WERI-Rb-1 (cell line): ENCODE data around the gene MCM9.

Source experiments
- DNase-seq: peaks from one replicate; pipeline ENCODE4 v3.0.0-alpha.2; 2020
- H3K27ac ChIP-seq: fragments of 250-450 bp; sonication (Bioruptor Pico); 2 replicates; pipeline ENCODE4 v1.5.1; 2020; ENCODE audit warnings: mild to moderate bottlenecking, moderate library complexity
- H3K27me3 ChIP-seq: fragments of 250-450 bp; sonication (Bioruptor Pico); 2 replicates; pipeline ENCODE4 v1.5.1; 2021; ENCODE audit warnings: mild to moderate bottlenecking, low read depth, moderate library complexity; ENCODE audit not compliant: insufficient read depth, severe bottlenecking
- H3K36me3 ChIP-seq: fragments of 250-450 bp; sonication (Bioruptor Pico); 2 replicates; pipeline ENCODE4 v1.5.1; 2020; ENCODE audit warnings: mild to moderate bottlenecking, moderate library complexity
- H3K4me3 ChIP-seq: 2 replicates; pipeline ENCODE4 v1.5.1; 2011; ENCODE audit warnings: low read depth, mild to moderate bottlenecking, control low read depth, low read length
- H3K9me3 ChIP-seq: fragments of 250-450 bp; sonication (Bioruptor Pico); 2 replicates; pipeline ENCODE4 v1.5.1; 2021; ENCODE audit warnings: mild to moderate bottlenecking, moderate library complexity; ENCODE audit not compliant: severe bottlenecking
- TF ChIP-seq, protein P1 (sequence below): IDR thresholded peaks from 2 replicates; pipeline ENCODE4 v1.5.1; 2011; ENCODE audit warnings: low read depth, mild to moderate bottlenecking, control low read depth, inconsistent platforms, low read length

MCM9 gene

DNA sequence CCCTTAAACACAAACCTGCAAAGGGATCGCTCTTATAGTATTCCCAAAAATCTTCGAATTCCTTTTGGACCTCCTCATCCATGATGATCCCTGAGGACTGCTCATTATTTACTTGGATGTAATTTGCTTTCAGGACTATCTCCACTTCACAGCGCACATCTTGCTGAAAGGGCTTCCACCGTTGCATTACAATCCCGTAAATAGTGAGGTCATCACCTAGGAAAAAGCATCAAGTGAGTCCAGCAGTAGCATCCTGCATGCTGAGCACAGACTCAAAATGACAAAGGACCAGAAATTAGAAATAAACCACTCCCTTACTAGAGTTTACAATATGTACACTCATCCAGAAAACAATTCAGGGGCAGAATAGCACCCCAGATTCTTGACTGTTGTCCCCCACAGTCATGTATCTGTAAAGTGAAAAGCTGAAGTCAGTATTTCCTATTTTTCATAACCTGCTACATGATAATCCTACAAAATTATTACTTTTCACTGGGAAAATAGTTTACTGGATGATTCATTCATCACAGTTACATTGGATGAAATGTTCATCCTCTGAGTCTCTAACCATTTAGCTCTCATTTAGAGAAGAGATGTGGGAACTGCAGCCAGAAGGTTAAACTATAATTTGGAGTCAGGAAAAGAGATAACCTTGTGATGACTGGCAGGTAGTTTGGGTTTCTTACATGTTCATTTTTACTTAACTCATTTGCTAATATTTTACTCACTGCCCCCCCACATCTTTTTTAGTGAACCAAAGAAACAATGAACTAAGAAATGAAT, 17.2 kb downstream of the MCM9 start:
- peaks cover 50% of the 10 kb centered on the region for H3K36me3 ChIP-seq
- no peaks in the 10 kb centered on the region for H3K9me3 ChIP-seq
- DNase-seq: no peak
- no peak overlapping the region for H3K4me3 ChIP-seq
- H3K27ac ChIP-seq: no peak overlapping the region
- no peaks in the 10 kb centered on the region for H3K27me3 ChIP-seq
- TF ChIP-seq, protein P1, sequence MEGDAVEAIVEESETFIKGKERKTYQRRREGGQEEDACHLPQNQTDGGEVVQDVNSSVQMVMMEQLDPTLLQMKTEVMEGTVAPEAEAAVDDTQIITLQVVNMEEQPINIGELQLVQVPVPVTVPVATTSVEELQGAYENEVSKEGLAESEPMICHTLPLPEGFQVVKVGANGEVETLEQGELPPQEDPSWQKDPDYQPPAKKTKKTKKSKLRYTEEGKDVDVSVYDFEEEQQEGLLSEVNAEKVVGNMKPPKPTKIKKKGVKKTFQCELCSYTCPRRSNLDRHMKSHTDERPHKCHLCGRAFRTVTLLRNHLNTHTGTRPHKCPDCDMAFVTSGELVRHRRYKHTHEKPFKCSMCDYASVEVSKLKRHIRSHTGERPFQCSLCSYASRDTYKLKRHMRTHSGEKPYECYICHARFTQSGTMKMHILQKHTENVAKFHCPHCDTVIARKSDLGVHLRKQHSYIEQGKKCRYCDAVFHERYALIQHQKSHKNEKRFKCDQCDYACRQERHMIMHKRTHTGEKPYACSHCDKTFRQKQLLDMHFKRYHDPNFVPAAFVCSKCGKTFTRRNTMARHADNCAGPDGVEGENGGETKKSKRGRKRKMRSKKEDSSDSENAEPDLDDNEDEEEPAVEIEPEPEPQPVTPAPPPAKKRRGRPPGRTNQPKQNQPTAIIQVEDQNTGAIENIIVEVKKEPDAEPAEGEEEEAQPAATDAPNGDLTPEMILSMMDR: no peak

GRCh38 chr6:118914598-118914997, 20.4 kb downstream of the MCM9 start:
- peak overlapping the region; percentile 73 for H3K27ac ChIP-seq
- TF ChIP-seq, protein P1: no peak
- H3K4me3 ChIP-seq: no peak overlapping the region
- peaks cover 39% of the 10 kb centered on the region for H3K36me3 ChIP-seq
- DNase-seq: no peak
- H3K27me3 ChIP-seq: no peaks in the 10 kb centered on the region
- no peaks in the 10 kb centered on the region for H3K9me3 ChIP-seq

DNA sequence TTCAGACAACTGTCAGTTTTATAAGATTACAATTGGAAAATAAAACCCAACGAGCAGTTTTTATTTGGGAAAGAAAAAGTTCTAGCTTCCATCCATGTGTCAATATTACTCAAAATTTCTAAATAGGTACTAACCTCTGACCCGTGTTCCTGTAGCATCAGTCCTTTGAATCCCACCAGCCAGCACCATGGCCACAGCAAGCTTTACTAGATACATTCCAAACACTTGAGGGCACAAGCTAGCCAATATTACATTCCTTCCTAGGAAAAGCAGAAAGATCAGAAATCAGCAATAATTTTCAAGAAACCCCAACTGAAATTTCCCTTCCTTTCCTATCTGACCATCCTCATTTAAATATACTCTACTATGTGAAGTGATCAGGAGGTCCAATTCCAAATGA, 21.8 kb downstream of the MCM9 start:
- no peak for DNase-seq
- Histone ChIP-seq H3K27ac (peak overlapping the region; percentile 73), H3K4me3 (no peak overlapping the region; the same call in 1 of the 2 replicates), H3K9me3 (no peaks in the 10 kb centered on the region), H3K27me3 (no peaks in the 10 kb centered on the region), H3K36me3 (peaks cover 50% of the 10 kb centered on the region)
- TF ChIP-seq, protein P1: no peak

- DNase-seq: peak; percentile 83
- TF ChIP-seq, protein P1: no peak
- Histone ChIP-seq H3K36me3 (peaks cover 55% of the 10 kb centered on the region), H3K27ac (peak overlapping the region; percentile 73), H3K9me3 (no peaks in the 10 kb centered on the region), H3K4me3 (no peak overlapping the region; the same call in 1 of the 2 replicates), H3K27me3 (no peaks in the 10 kb centered on the region)
Observed at GRCh38 chr6:118912646-118913045, 22.3 kb downstream of the MCM9 start.

DNA sequence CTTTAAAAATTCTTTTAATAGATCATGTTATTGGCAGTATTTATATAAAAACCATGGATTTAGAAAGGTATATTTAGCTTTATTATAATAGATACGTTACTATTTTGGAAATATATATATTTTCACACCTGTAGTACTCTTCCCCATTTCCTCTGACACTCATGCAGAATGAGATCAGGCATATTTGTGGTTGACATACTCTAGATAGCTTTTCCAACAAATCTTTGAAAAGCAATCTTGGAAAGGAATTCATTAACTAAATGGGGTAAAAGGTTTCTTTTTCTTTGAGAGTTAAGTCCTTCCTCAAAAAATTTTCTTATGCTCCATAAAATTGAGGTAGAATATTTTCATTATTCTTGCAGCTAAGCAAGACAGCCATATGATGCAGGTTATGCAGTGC, 26.5 kb downstream of the MCM9 start:
- Histone ChIP-seq H3K27me3 (no peaks in the 10 kb centered on the region), H3K36me3 (peaks cover 73% of the 10 kb centered on the region), H3K9me3 (no peaks in the 10 kb centered on the region), H3K4me3 (no peak overlapping the region), H3K27ac (no peak overlapping the region)
- TF ChIP-seq, protein P1: no peak
- no peak for DNase-seq

GRCh38 chr6:118905851-118906250, 29.1 kb downstream of the MCM9 start:
- Histone ChIP-seq H3K27ac (no peak overlapping the region), H3K36me3 (peaks cover 88% of the 10 kb centered on the region), H3K4me3 (no peak overlapping the region), H3K9me3 (no peaks in the 10 kb centered on the region), H3K27me3 (no peaks in the 10 kb centered on the region)
- TF ChIP-seq, protein P1: no peak
- no peak for DNase-seq
